Kidney (tissue), 14 donors: Measurements from ENCODE around the gene PHLDA1. TPM values are rescaled to one million over a fixed set of nuclear protein-coding genes. Genes with fewer than 3 reads are reported as not detected.

Experiments
- DNase-seq, 5 donors: peaks; one replicate each; pipeline ENCODE4 v3.0.0-alpha.2; 2013 to 2020
- FAIRE-seq: peaks from 2 replicates; lab custom pipeline; 2012; peaks lifted over from hg19 to GRCh38; lab: Jason Lieb, UNC
- H3K27ac ChIP-seq, 2 donors: one replicate each; pipeline ENCODE4 v1.7.0; 2013; ENCODE audit warnings: low read depth in 2 of 2, low read length in 2 of 2, inconsistent platforms in 1 of 2
- H3K27me3 ChIP-seq: one replicate; pipeline ENCODE4 v1.7.1; 2013; ENCODE audit warnings: low read length, inconsistent platforms; ENCODE audit not compliant: control insufficient read depth, insufficient read depth
- H3K36me3 ChIP-seq, 3 donors: one replicate each; pipeline versions ENCODE4 v1.7.0 to v1.7.1; 2013; ENCODE audit warnings: low read length in 3 of 3, control low read depth in 1 of 3, inconsistent platforms in 1 of 3; ENCODE audit not compliant: insufficient read depth in 3 of 3, control insufficient read depth in 2 of 3
- H3K4me1 ChIP-seq, 3 donors: one replicate each; pipeline versions ENCODE4 v1.7.0 to v1.7.1; 2013; ENCODE audit warnings: low read length in 3 of 3, inconsistent platforms in 1 of 3, low read depth in 1 of 3; ENCODE audit not compliant: control insufficient read depth in 2 of 3, insufficient read depth in 2 of 3
- H3K4me3 ChIP-seq, 3 donors: one replicate each; pipeline versions ENCODE4 v1.7.0 to v1.8.1; 2013; ENCODE audit warnings: low read length in 3 of 3, control low read depth in 1 of 3, inconsistent platforms in 1 of 3
- H3K9ac ChIP-seq, 3 donors: one replicate each; pipeline versions ENCODE4 v1.7.0 to v1.7.1; 2013; ENCODE audit warnings: low read length in 3 of 3, control low read depth in 1 of 3, inconsistent platforms in 1 of 3
- H3K9me3 ChIP-seq, 3 donors: one replicate each; pipeline versions ENCODE4 v1.7.0 to v1.7.1; 2013; ENCODE audit warnings: low read length in 3 of 3, control low read depth in 1 of 3, inconsistent platforms in 1 of 3; ENCODE audit not compliant: control insufficient read depth in 2 of 3, insufficient read depth in 1 of 3
- intact Hi-C: fragments of 100-400 bp; cut with DNase I; formaldehyde crosslinking; loops from one replicate; pipeline ENCODE4 v1.11.1; 2022
- polyA plus RNA-seq: library from polyadenylated mRNA; stranded (reverse); fragments of 350-450 nt; fragmentation: Illumina TruSeq; extraction: RNeasy Lipid Tissue Mini Kit (QIAGEN cat#74804); gene quantifications from one replicate; pipeline ENCODE4 v1.2.3, GENCODE V29; 2014; ENCODE audit warnings: low read depth, low replicate concordance; ENCODE audit not compliant: insufficient read depth
- total RNA-seq: library from RNA; stranded (reverse); fragmentation: NEBNext Ultra II Directional; extraction: Animal tissue kit (Norgen Biotek cat#: 25700); gene quantifications from one replicate; pipeline ENCODE4 v1.2.1, GENCODE V29; 2021
- TF ChIP-seq, protein P1 (sequence below): IDR thresholded peaks from 3 replicates; pipeline ENCODE4 v1.5.1; 2012; ENCODE audit warnings: mild to moderate bottlenecking, moderate library complexity, borderline replicate concordance; ENCODE audit not compliant: insufficient read depth; ENCODE audit errors: extremely low read depth
- donor health status: control.
- donor health status: control.
- donor health status: control.
- donor health status: control.
- donor health status: control.
- donor health status: DM: yes; HTN: yes; CAD: no.
- donor health status: Normal renal cell carcinoma (clear cell type).

PHLDA1 gene
- total and polyA plus RNA-seq, 2 donors from 2014 or later, result 9.5 to 15.3 TPM

DNA sequence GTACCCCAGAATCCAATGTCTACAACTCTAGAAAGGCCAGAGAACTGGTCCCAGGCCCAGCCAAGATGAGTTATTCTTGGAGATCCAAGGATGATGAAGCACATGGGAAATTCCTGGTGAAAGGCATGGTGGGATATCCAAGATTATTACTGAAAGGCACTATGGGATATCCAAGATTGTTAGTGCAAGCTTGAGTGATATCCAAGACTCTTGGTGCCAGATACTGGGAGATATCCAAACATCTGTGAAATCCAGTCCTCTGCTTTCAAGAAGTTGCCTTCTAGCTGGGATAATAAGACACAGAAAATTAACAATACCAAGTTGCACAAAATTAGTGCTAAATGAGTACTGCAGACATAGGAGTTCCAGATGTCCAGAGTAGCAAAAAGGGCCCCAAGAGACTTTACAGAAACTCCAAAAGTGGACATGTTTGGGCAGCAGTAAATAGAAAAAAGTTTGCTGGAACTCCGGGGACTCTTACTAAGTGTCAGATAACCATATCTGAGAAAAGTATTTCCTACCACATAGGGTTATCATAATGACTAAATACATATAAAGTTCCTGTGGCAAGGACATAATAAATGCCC lies 34.6 kb downstream of the PHLDA1 start:
- H3K4me1 ChIP-seq, result peaks cover 0 to 7% (median 0%) of the 10 kb centered on the region in 3 donors
- H3K9me3 ChIP-seq, result no peaks in the 10 kb centered on the region
- H3K4me3 ChIP-seq, result no peak overlapping the region
- intact Hi-C loops, result no loop called here
- TF ChIP-seq, protein P1, sequence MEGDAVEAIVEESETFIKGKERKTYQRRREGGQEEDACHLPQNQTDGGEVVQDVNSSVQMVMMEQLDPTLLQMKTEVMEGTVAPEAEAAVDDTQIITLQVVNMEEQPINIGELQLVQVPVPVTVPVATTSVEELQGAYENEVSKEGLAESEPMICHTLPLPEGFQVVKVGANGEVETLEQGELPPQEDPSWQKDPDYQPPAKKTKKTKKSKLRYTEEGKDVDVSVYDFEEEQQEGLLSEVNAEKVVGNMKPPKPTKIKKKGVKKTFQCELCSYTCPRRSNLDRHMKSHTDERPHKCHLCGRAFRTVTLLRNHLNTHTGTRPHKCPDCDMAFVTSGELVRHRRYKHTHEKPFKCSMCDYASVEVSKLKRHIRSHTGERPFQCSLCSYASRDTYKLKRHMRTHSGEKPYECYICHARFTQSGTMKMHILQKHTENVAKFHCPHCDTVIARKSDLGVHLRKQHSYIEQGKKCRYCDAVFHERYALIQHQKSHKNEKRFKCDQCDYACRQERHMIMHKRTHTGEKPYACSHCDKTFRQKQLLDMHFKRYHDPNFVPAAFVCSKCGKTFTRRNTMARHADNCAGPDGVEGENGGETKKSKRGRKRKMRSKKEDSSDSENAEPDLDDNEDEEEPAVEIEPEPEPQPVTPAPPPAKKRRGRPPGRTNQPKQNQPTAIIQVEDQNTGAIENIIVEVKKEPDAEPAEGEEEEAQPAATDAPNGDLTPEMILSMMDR, result no peak
- no peak overlapping the region for H3K9ac ChIP-seq
- no peaks in the 10 kb centered on the region for H3K27me3 ChIP-seq
- no peak overlapping the region for H3K27ac ChIP-seq
- no peak for FAIRE-seq
- H3K36me3 ChIP-seq, result no peaks in the 10 kb centered on the region
- DNase-seq, result no peak

DNA sequence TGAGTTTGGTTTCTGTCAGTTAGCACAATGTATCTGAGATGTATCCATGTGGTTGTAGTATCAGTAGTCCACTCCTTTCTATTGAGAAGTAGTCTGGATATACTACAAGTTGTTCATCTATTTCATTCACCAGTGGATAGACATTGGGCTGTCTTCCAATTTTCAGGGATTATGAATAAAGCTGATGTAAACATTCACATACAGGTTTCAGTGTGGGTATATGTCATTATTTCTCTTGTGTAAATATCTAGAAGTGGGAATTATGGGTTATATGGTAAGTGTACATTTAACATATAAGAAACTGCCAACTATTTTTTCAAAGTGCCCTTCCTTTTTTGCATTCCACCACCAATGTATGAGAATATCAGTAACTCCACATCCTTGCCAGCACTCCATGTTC lies 35.9 kb downstream of the PHLDA1 start:
- TF ChIP-seq, protein P1, result no peak
- intact Hi-C loops, result no loop called here

DNA sequence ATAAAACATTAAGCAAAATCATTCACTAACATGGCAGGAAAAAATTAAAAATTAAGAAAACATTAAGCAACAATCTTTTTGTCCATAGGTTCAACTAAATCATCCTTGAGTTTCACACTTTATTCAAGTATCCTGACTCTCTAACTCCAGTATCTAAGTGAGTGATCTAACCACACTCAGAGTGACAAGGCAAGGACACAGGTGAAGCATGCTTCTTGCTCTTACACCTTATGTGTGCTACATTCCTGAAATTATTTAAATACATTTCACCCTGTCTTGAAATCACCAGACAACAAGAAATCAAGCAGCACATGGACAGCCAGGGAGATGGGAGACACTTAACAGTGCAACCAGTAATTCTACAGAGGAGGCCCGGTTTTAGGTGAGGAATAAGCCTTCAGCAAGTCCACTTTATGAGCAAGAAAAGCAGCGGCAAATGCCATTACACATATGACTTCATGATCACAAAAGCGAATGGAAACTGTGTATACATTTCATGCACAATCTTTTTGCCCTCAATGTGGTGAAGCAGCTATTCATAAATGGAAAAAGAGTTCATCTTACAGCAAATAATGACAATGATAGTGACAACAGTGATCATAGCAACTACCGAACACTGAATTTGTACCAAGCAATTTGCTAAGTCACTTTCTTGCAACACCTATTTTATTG lies 37.4 kb downstream of the PHLDA1 start:
- Histone ChIP-seq H3K36me3 (no peaks in the 10 kb centered on the region), H3K27me3 (no peaks in the 10 kb centered on the region), H3K9me3 (no peaks in the 10 kb centered on the region), H3K9ac (no peak overlapping the region), H3K4me1 (peaks cover 0 to 7% (median 0%) of the 10 kb centered on the region in 3 donors), H3K4me3 (no peak overlapping the region), H3K27ac (no peak overlapping the region)
- TF ChIP-seq, protein P1, result no peak
- DNase-seq (no peak), FAIRE-seq (no peak)
- intact Hi-C loops, result no loop called here

More for the DNA sequence above, 35.9 kb downstream of the PHLDA1 start:
- peaks cover 0 to 7% (median 0%) of the 10 kb centered on the region in 3 donors for H3K4me1 ChIP-seq
- no peaks in the 10 kb centered on the region for H3K36me3 ChIP-seq
- H3K9ac ChIP-seq, result no peak overlapping the region
- H3K9me3 ChIP-seq, result no peaks in the 10 kb centered on the region
- no peak for FAIRE-seq
- DNase-seq, result no peak
- no peak overlapping the region for H3K4me3 ChIP-seq
- H3K27me3 ChIP-seq, result no peaks in the 10 kb centered on the region
- H3K27ac ChIP-seq, result no peak overlapping the region
